Measurements from ENCODE around the gene AVPR1B.

DNA sequence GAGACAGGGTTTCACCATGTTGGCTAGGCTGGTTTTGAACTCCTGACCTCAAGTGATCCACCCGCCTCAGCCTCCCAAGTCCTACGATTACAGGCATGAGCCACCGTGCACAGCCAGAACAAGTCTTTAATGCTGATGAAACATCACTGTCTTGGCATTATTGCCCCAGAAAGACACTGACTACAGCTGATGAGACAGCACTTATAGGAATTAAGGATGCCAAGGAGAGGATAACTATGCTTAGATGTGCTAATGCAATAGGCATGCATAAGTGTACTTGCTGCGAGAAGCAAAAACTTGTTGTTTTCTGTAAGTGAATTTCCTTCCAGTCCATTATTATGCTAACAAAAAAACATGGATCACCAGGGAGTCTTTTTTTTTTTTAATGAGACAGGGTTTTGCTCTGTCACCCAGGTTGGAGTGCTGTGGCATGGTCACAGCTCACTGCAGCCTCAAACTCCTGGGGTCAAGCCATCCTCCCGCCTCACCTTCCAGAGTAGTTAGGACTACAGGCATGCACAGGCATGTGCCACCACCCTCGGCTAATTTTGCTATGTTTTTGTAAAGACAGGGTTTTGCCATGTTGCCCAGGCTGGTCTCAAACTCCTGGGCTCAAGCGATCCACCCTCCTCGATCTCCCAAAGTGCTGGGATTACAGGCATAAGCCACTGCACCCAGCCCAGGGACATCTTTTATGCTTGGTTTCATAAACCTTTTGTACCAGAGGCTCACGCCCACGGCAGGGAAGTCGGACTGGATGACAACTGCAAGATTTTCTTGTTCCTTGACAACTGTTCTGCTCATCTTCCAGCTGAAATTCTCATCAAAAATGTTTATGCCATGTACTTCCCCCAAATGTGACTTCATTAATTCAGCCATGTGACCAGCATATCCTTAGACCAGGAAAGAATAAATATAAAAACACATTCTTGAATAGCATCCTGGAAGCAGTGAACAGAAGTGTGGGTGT, 41.1 kb downstream of the AVPR1B start:
- TF ChIP-seq, protein P1, sequence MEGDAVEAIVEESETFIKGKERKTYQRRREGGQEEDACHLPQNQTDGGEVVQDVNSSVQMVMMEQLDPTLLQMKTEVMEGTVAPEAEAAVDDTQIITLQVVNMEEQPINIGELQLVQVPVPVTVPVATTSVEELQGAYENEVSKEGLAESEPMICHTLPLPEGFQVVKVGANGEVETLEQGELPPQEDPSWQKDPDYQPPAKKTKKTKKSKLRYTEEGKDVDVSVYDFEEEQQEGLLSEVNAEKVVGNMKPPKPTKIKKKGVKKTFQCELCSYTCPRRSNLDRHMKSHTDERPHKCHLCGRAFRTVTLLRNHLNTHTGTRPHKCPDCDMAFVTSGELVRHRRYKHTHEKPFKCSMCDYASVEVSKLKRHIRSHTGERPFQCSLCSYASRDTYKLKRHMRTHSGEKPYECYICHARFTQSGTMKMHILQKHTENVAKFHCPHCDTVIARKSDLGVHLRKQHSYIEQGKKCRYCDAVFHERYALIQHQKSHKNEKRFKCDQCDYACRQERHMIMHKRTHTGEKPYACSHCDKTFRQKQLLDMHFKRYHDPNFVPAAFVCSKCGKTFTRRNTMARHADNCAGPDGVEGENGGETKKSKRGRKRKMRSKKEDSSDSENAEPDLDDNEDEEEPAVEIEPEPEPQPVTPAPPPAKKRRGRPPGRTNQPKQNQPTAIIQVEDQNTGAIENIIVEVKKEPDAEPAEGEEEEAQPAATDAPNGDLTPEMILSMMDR (IDR thresholded peaks at IDR 0.05; ENCODE audit: borderline replicate concordance, extremely low read depth, low read length, poor library complexity, severe bottlenecking), result no peak
- TF ChIP-seq EZH2 (IDR thresholded peaks at IDR 0.05; ENCODE audit: borderline replicate concordance, low read depth, low read length, severe bottlenecking), result no peak

Measured in DND-41 (cell line).